ENCODE data around the gene FIGNL2. TPM values are rescaled to one million over a fixed set of nuclear protein-coding genes. Genes with fewer than 3 reads are reported as not detected.
"Not testable (repeated sequence)": the region's sequence is repeated elsewhere in the genome, so short reads cannot be mapped to it uniquely, and the experiment has no call there.

The FIGNL2 gene
- total RNA-seq, 4 donors from 2014 or later = 0.17 to 0.49 (median 0.29) TPM; not detected in 1

- TF ChIP-seq, protein P1, sequence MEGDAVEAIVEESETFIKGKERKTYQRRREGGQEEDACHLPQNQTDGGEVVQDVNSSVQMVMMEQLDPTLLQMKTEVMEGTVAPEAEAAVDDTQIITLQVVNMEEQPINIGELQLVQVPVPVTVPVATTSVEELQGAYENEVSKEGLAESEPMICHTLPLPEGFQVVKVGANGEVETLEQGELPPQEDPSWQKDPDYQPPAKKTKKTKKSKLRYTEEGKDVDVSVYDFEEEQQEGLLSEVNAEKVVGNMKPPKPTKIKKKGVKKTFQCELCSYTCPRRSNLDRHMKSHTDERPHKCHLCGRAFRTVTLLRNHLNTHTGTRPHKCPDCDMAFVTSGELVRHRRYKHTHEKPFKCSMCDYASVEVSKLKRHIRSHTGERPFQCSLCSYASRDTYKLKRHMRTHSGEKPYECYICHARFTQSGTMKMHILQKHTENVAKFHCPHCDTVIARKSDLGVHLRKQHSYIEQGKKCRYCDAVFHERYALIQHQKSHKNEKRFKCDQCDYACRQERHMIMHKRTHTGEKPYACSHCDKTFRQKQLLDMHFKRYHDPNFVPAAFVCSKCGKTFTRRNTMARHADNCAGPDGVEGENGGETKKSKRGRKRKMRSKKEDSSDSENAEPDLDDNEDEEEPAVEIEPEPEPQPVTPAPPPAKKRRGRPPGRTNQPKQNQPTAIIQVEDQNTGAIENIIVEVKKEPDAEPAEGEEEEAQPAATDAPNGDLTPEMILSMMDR (IDR thresholded peaks at IDR 0.05) = no peak
- TF ChIP-seq POLR2A (IDR thresholded peaks at IDR 0.05) = no peak
- H3K4me3 ChIP-seq (ENCODE audit: low read depth, poor library complexity, severe bottlenecking) = no peak overlapping the region
- intact Hi-C loops (cut with DNase I; ENCODE audit: low total_unique reads) = no loop called here
- WGBS, 2 donors = 92 to 96% methylated on average over 16 of the region's 16 CpGs
- DNase-seq (ENCODE audit: low spot score in 2 of 2) = no peak
Measured at GRCh38 chr12:51806896-51807295, 41.6 kb downstream of the FIGNL2 start.

DNA sequence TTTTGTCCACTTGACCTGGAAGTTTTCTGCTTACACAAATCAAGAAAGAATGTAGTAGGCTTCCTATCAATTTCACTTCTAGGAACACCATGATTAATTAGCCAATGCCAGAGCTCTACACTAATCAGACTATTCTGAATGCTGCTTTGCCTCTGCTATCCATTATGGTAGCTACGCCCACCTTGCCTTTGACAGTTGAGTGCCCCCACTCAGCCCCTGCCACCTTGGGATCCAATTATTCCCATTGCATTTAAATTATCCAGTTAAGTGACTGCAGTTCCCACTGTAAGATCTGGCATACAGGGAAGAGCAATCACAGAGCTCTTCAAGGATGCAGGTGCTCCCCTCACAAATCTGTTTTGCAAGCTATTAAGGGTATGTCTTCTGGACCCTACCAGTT, 47.5 kb downstream of the FIGNL2 start:
- intact Hi-C loops (cut with DNase I; ENCODE audit: low total_unique reads) = no loop called here
- 94 to 100% methylated on average over 1 of the region's 1 CpG for WGBS, 2 donors
- DNase-seq (ENCODE audit: low spot score in 2 of 2) = no peak
- TF ChIP-seq POLR2A (IDR thresholded peaks at IDR 0.05) = no peak
- TF ChIP-seq, protein P1 (IDR thresholded peaks at IDR 0.05) = no peak
- H3K4me3 ChIP-seq (ENCODE audit: low read depth, poor library complexity, severe bottlenecking) = no peak overlapping the region

- intact Hi-C loops (cut with DNase I; ENCODE audit: low total_unique reads) = no loop called here
- no peak for DNase-seq (ENCODE audit: low spot score in 2 of 2)
- no peak overlapping the region for H3K4me3 ChIP-seq (ENCODE audit: low read depth, poor library complexity, severe bottlenecking)
- TF ChIP-seq POLR2A (IDR thresholded peaks at IDR 0.05) = no peak
- TF ChIP-seq, protein P1 (IDR thresholded peaks at IDR 0.05) = no peak
- WGBS, 2 donors = 87 to 100% methylated on average over 1 of the region's 1 CpG
Measured at GRCh38 chr12:51798501-51798900, 50.0 kb downstream of the FIGNL2 start.

GRCh38 chr12:51798051-51798450, 50.5 kb downstream of the FIGNL2 start:
- WGBS, 2 donors = 97 to 100% methylated on average over 4 of the region's 4 CpGs
- H3K4me3 ChIP-seq (ENCODE audit: low read depth, poor library complexity, severe bottlenecking) = not testable (repeated sequence)

DNA sequence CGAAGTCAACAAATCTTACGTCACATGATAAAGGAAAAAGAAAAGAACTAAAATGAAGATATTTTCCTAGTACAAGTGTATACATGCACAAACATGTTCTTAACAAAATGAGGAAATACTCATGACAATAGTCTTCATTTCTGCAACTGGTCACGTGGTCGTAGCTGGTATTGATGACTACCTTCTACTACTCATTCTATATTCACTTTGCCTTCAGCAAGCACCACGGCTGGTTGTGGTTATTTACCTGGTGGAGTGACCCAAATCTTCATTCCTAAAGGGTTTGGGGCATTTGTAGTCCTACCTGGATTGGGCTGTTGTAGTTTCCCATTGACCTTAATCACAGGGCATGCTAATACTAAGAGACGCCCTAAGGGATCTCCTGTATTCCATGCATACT, 51.2 kb downstream of the FIGNL2 start:
- TF ChIP-seq POLR2A (IDR thresholded peaks at IDR 0.05) = no peak
- TF ChIP-seq, protein P1 (IDR thresholded peaks at IDR 0.05) = no peak
- WGBS, 2 donors = 79 to 84% methylated on average over 6 of the region's 6 CpGs
- DNase-seq (ENCODE audit: low spot score in 2 of 2) = no peak
- no peak overlapping the region for H3K4me3 ChIP-seq (ENCODE audit: low read depth, poor library complexity, severe bottlenecking)
- intact Hi-C loops (cut with DNase I; ENCODE audit: low total_unique reads) = no loop called here

More at GRCh38 chr12:51798051-51798450, 50.5 kb downstream of the FIGNL2 start:
- DNase-seq (ENCODE audit: low spot score in 2 of 2); intact Hi-C loops (cut with DNase I; ENCODE audit: low total_unique reads): not testable (repeated sequence)

DNA sequence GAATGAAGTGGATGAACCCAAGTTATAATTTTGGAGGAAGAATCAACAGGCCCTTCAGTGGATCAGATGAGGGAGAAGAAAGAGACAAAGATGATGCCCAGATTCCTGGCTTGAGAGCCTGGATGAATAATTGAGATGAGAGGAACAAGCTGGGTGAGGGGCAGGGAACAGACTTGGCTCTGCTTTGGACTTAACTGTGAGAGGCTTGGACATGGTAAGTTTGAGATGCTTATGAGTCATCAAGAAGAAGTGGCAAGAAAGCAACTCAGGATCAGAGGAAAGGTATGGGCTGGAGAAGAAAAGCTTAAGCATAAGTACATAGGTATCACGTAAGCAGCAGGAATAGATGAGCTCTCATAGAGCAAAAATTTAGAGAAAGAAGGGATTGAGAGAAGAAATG, 55.3 kb downstream of the FIGNL2 start:
- TF ChIP-seq, protein P1 (IDR thresholded peaks at IDR 0.05) = no peak
- TF ChIP-seq POLR2A (IDR thresholded peaks at IDR 0.05) = no peak
- intact Hi-C loops (cut with DNase I; ENCODE audit: low total_unique reads) = no loop called here
- 89 to 92% methylated on average over 1 of the region's 1 CpG for WGBS, 2 donors
- no peak overlapping the region for H3K4me3 ChIP-seq (ENCODE audit: low read depth, poor library complexity, severe bottlenecking)
- DNase-seq (ENCODE audit: low spot score in 2 of 2) = no peak

Data from lower leg skin (tissue), 4 donors.